SK-N-SH (cell line): ENCODE results near the gene MICAL2. TPM values are rescaled to one million over a fixed set of nuclear protein-coding genes. Genes with fewer than 3 reads are reported as not detected.

ENCODE experiments used
- CTCF ChIA-PET: fragments of 300-600, 350-600 bp; formaldehyde crosslinking; extraction: SDS; loops from one replicate; lab custom pipeline; 2021; lab: Yijun Ruan, JAX
- POLR2A ChIA-PET: fragments of 350-600 bp; sonication (Branson Sonifier 250); formaldehyde crosslinking; extraction: SDS; loops from one replicate; lab custom pipeline; 2020; ENCODE audit warnings: antibody characterized with exemption, inconsistent platforms; lab: Yijun Ruan, JAX
- DNase-seq: peaks from one replicate; pipeline ENCODE4 v3.0.0; 2012
- H2AFZ ChIP-seq: fragments of 200-600 bp; sonication (generic); 2 replicates; pipeline ENCODE4 v1.8.1; 2016; ENCODE audit warnings: antibody characterized with exemption, mild to moderate bottlenecking, low read depth
- H3F3A ChIP-seq: fragments of 200-600 bp; sonication (generic); replicated peaks from 2 replicates; pipeline ENCODE3; 2016; ENCODE audit warnings: antibody characterized with exemption, mild to moderate bottlenecking; ENCODE audit not compliant: insufficient read depth
- H3K27ac ChIP-seq, 2 experiments: fragments of 200-500 bp in 1 of 2; fragments of 200-600 bp in 1 of 2; sonication (Bioruptor generic) in 1 of 2; sonication (generic), shearing (Covaris generic) in 1 of 2; 2 replicates each; pipeline versions ENCODE4 v1.5.1 to v1.6.1; 2014 to 2016; ENCODE audit warnings: low read depth in 2 of 2, inconsistent platforms in 1 of 2, low read length in 1 of 2, mild to moderate bottlenecking in 1 of 2, mixed read lengths in 1 of 2
- H3K27me3 ChIP-seq: fragments of 200-600 bp; sonication (generic), shearing (Covaris generic); 2 replicates; pipeline ENCODE4 v1.6.1; 2016; ENCODE audit warnings: mixed run types; ENCODE audit not compliant: insufficient read depth
- H3K36me3 ChIP-seq, 2 experiments: fragments of 200-500 bp in 1 of 2; fragments of 200-600 bp in 1 of 2; sonication (Bioruptor generic) in 1 of 2; sonication (generic) in 1 of 2; replicated peaks in 1 of 2; 2 replicates each; pipeline versions ENCODE3 to v1.5.1; 2014 to 2016; ENCODE audit warnings: low read length in 1 of 2, mild to moderate bottlenecking in 1 of 2; ENCODE audit not compliant: insufficient read depth in 2 of 2, control insufficient read depth in 1 of 2
- H3K4me1 ChIP-seq, 2 experiments: fragments of 200-500 bp in 1 of 2; fragments of 200-600 bp in 1 of 2; sonication (Bioruptor generic) in 1 of 2; sonication (generic), shearing (Covaris generic) in 1 of 2; 2 replicates each; pipeline versions ENCODE4 v1.5.1 to v1.6.1; 2014 to 2016; ENCODE audit warnings: low read depth in 1 of 2, low read length in 1 of 2, mixed run types in 1 of 2; ENCODE audit not compliant: insufficient read depth in 2 of 2, control insufficient read depth in 1 of 2
- H3K4me2 ChIP-seq: fragments of 200-600 bp; sonication (generic), shearing (Covaris generic); 2 replicates; pipeline ENCODE4 v1.6.1; 2017; ENCODE audit warnings: mixed run types
- H3K4me3 ChIP-seq, 2 experiments: fragments of 200-500 bp in 1 of 2; fragments of 200-600 bp in 1 of 2; sonication (Bioruptor generic) in 1 of 2; sonication (generic), shearing (Covaris generic) in 1 of 2; 2 replicates each; pipeline versions ENCODE4 v1.5.1 to v1.8.1; 2014 to 2016; ENCODE audit warnings: low read depth in 2 of 2, inconsistent platforms in 1 of 2, low read length in 1 of 2, mild to moderate bottlenecking in 1 of 2, mixed read lengths in 1 of 2, moderate library complexity in 1 of 2
- H3K79me2 ChIP-seq: fragments of 200-600 bp; sonication (generic); 2 replicates; pipeline ENCODE4 v1.8.1; 2017; ENCODE audit warnings: mild to moderate bottlenecking; ENCODE audit not compliant: insufficient read depth
- H3K9ac ChIP-seq: fragments of 200-600 bp; sonication (generic); 2 replicates; pipeline ENCODE4 v1.6.1; 2017; ENCODE audit warnings: mixed run types
- H3K9me2 ChIP-seq: fragments of 200-600 bp; sonication (generic); 2 replicates; pipeline ENCODE4 v1.6.1; 2017; ENCODE audit warnings: mixed run types
- H3K9me3 ChIP-seq: fragments of 200-600 bp; sonication (generic); 2 replicates; pipeline ENCODE4 v1.6.1; 2017; ENCODE audit warnings: mixed run types, mild to moderate bottlenecking, moderate library complexity
- H4K20me1 ChIP-seq: fragments of 200-600 bp; sonication (generic); 2 replicates; pipeline ENCODE4 v1.6.1; 2017; ENCODE audit warnings: mild to moderate bottlenecking, mixed run types; ENCODE audit not compliant: insufficient read depth
- CHD2 ChIP-seq: fragments of 150-350 bp; IDR thresholded peaks from 2 replicates; pipeline ENCODE4 v1.6.1; 2018; ENCODE audit warnings: low read length; ENCODE audit not compliant: partially characterized antibody
- CTCF ChIP-seq: fragments of 200-600 bp; sonication (generic); IDR thresholded peaks from 2 replicates; pipeline ENCODE4 v1.6.1; 2017; ENCODE audit warnings: antibody characterized with exemption, mild to moderate bottlenecking, moderate library complexity
- EZH2phosphoT487 ChIP-seq: fragments of 200-600 bp; sonication (generic); IDR thresholded peaks from 2 replicates; pipeline ENCODE4 v1.6.1; 2017; ENCODE audit warnings: low read depth, mixed run types, mild to moderate bottlenecking, antibody characterized with exemption, moderate library complexity, borderline replicate concordance
- FOXJ3 ChIP-seq: sonication (generic); formaldehyde crosslinking; IDR thresholded peaks from 2 replicates; pipeline ENCODE4 v1.5.1; 2020; ENCODE audit warnings: mild to moderate bottlenecking, missing genetic modification reagents
- NFIC ChIP-seq: IDR thresholded peaks from 2 replicates; pipeline ENCODE4 v1.4.0; 2012; ENCODE audit warnings: borderline replicate concordance
- NRF1 ChIP-seq: IDR thresholded peaks from 2 replicates; pipeline ENCODE4 v1.6.1; 2012; ENCODE audit warnings: low read depth, mild to moderate bottlenecking, low read length
- PBX3 ChIP-seq: IDR thresholded peaks from 2 replicates; pipeline ENCODE4; 2012
- RAD21 ChIP-seq: IDR thresholded peaks from 2 replicates; pipeline ENCODE4 v1.6.1; 2012; ENCODE audit warnings: mild to moderate bottlenecking, low read length
- SMC3 ChIP-seq: IDR thresholded peaks from 2 replicates; pipeline ENCODE4 v1.6.1; 2012; ENCODE audit warnings: low read depth, low read length, improper control_type of control experiment
- TCF12 ChIP-seq: IDR thresholded peaks from 2 replicates; pipeline ENCODE4 v1.4.0; 2012
- USF2 ChIP-seq: fragments of 150-350 bp; IDR thresholded peaks from 2 replicates; pipeline ENCODE4 v1.6.1; 2017; ENCODE audit warnings: antibody characterized with exemption, low read length, low read depth, borderline replicate concordance
- WGBS: methylation state at CpG from one replicate; pipeline ENCODE4 v1.1.6; 2017; ENCODE audit warnings: low lambda C conversion rate; 5-methylcytosine and 5-hydroxymethylcytosine counted together
- polyA plus RNA-seq, 3 experiments: library from polyadenylated mRNA; depleted of rRNA; stranded (reverse); fragments of >200 nt; gene quantifications; 2 replicates each; pipeline ENCODE4 v1.2.3, GENCODE V29; 2012

MICAL2 gene
- polyA plus RNA-seq, 1 of the 3 experiments (the other 2 are of a cell fraction) = 54.6 TPM

GRCh38 chr11:12288931-12289666 is 178.7 kb downstream of the MICAL2 start:
- Histone ChIP-seq H4K20me1 (no peaks in the 10 kb centered on the region), H3K79me2 (peaks cover 7% of the 10 kb centered on the region; the same call in 1 of the 2 replicates), H3K4me3 (no peak overlapping the region), H3K27ac (peak overlapping the region; percentile 36 to 100), H2AFZ (peak overlapping the region; percentile 12; the same call in 1 of the 2 replicates), H3K4me2 (no peak overlapping the region), H3K4me1 (peaks cover 25 to 35% of the 10 kb centered on the region in 2 experiments), H3F3A (peaks cover 50% of the 10 kb centered on the region), H3K36me3 (no peaks in the 10 kb centered on the region), H3K9ac (peak overlapping the region; percentile 99; the same call in 1 of the 2 replicates), H3K9me2 (no peaks in the 10 kb centered on the region), H3K9me3 (no peaks in the 10 kb centered on the region), H3K27me3 (no peaks in the 10 kb centered on the region)
- peak; percentile 9; the same call in 1 of the 2 replicates for TF ChIP-seq RAD21
- TF ChIP-seq NFIC = no peak
- TF ChIP-seq TCF12 = no peak
- no peak for TF ChIP-seq CTCF
- no peak for DNase-seq
- CTCF ChIA-PET = interaction anchor here (0.6 to 19.2 kb wide), 118 partner anchors 8 to 1358 kb away, joined by 3 to 488 read pairs (median 4); partner anchors contain the start of gene PARVA
- POLR2A ChIA-PET = no interaction called here
- WGBS = 79% methylated on average over 12 of the region's 14 CpGs

GRCh38 chr11:12289667-12290476 is 179.5 kb downstream of the MICAL2 start:
- 92% methylated on average over 7 of the region's 7 CpGs for WGBS
- Histone ChIP-seq H3K27me3 (no peaks in the 10 kb centered on the region), H3K79me2 (peaks cover 7% of the 10 kb centered on the region; the same call in 1 of the 2 replicates), H3K4me3 (no peak overlapping the region), H3K27ac (no peak overlapping the region), H3K4me1 (peaks cover 22 to 28% of the 10 kb centered on the region in 2 experiments), H3F3A (peaks cover 43% of the 10 kb centered on the region), H4K20me1 (no peaks in the 10 kb centered on the region), H2AFZ (no peak overlapping the region), H3K4me2 (no peak overlapping the region), H3K9ac (no peak overlapping the region), H3K9me3 (no peaks in the 10 kb centered on the region), H3K9me2 (no peaks in the 10 kb centered on the region), H3K36me3 (no peaks in the 10 kb centered on the region)
- ChIA-PET CTCF (interaction anchor here (0.7 to 19.2 kb wide), 54 partner anchors 7 to 1009 kb away, joined by 3 to 488 read pairs (median 5); partner anchors contain the start of gene PARVA), POLR2A (no interaction called here)
- no peak for TF ChIP-seq CHD2
- TF ChIP-seq USF2 = no peak
- no peak for TF ChIP-seq NRF1
- no peak for TF ChIP-seq CTCF
- TF ChIP-seq FOXJ3 = no peak
- TF ChIP-seq SMC3 = no peak
- no peak for TF ChIP-seq NFIC
- no peak for TF ChIP-seq EZH2phosphoT487
- TF ChIP-seq PBX3 = no peak
- DNase-seq = peak; percentile 5
